ENCODE data around the gene MRM2.

Gene MRM2

GRCh38 chr7:2199956-2200583 is 41.9 kb downstream of the MRM2 start:
- Histone ChIP-seq H3K4me3 (ENCODE audit: low read depth, low read length) (no peak overlapping the region), H3K9me3 (ENCODE audit: severe bottlenecking) (peaks cover 3% of the 10 kb centered on the region), H3K36me3 (peaks cover 42% of the 10 kb centered on the region), H3K27me3 (ENCODE audit: insufficient read depth, low read depth, severe bottlenecking) (no peaks in the 10 kb centered on the region), H3K27ac (no peak overlapping the region)
- TF ChIP-seq CTCF (IDR thresholded peaks at IDR 0.05; ENCODE audit: low read depth, low read length), result no peak
- no peak for DNase-seq

DNA sequence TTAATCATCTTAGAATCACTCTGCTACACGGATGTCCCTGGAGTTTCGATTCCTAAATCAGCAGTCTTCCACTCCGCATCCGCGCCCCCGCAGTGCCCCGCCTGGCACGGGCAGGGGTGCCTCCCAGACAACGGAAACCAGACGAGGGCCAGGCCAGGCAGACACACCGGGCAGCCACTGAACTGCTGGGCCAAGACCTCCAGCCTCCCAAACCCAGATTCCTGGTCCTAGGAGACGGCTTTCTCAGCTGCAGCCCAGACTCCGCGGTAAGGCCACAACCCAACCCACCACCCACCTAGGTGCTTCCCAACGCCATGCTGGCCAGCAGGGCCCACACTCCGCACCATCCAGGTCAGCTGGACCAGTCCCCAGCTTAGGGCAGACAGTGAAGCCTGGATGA is 42.5 kb downstream of the MRM2 start:
- H3K4me3 ChIP-seq (ENCODE audit: low read depth, low read length), result no peak overlapping the region
- DNase-seq, result no peak
- no peak overlapping the region for H3K27ac ChIP-seq
- H3K36me3 ChIP-seq, result peaks cover 42% of the 10 kb centered on the region
- no peaks in the 10 kb centered on the region for H3K27me3 ChIP-seq (ENCODE audit: insufficient read depth, low read depth, severe bottlenecking)
- H3K9me3 ChIP-seq (ENCODE audit: severe bottlenecking), result peaks cover 4% of the 10 kb centered on the region
- no peak for TF ChIP-seq CTCF (IDR thresholded peaks at IDR 0.05; ENCODE audit: low read depth, low read length)

- Histone ChIP-seq H3K36me3 (peaks cover 40% of the 10 kb centered on the region), H3K27me3 (ENCODE audit: insufficient read depth, low read depth, severe bottlenecking) (no peaks in the 10 kb centered on the region), H3K27ac (no peak overlapping the region), H3K9me3 (ENCODE audit: severe bottlenecking) (peaks cover 4% of the 10 kb centered on the region), H3K4me3 (ENCODE audit: low read depth, low read length) (no peak overlapping the region)
- DNase-seq, result no peak
- no peak for TF ChIP-seq CTCF (IDR thresholded peaks at IDR 0.05; ENCODE audit: low read depth, low read length)
Measured at GRCh38 chr7:2198760-2199159, 43.2 kb downstream of the MRM2 start.

GRCh38 chr7:2198206-2198605 is 43.8 kb downstream of the MRM2 start:
- H3K4me3 ChIP-seq (ENCODE audit: low read depth, low read length), result no peak overlapping the region
- H3K27ac ChIP-seq, result no peak overlapping the region
- H3K36me3 ChIP-seq, result peaks cover 39% of the 10 kb centered on the region
- no peak for DNase-seq
- peaks cover 4% of the 10 kb centered on the region for H3K9me3 ChIP-seq (ENCODE audit: severe bottlenecking)
- TF ChIP-seq CTCF (IDR thresholded peaks at IDR 0.05; ENCODE audit: low read depth, low read length), result no peak
- H3K27me3 ChIP-seq (ENCODE audit: insufficient read depth, low read depth, severe bottlenecking), result no peaks in the 10 kb centered on the region

- no peak overlapping the region for H3K4me3 ChIP-seq (ENCODE audit: low read depth, low read length)
- TF ChIP-seq CTCF (IDR thresholded peaks at IDR 0.05; ENCODE audit: low read depth, low read length), result no peak
- DNase-seq, result no peak
- H3K27me3 ChIP-seq (ENCODE audit: insufficient read depth, low read depth, severe bottlenecking), result no peaks in the 10 kb centered on the region
- peaks cover 4% of the 10 kb centered on the region for H3K9me3 ChIP-seq (ENCODE audit: severe bottlenecking)
- H3K27ac ChIP-seq, result no peak overlapping the region
- peaks cover 40% of the 10 kb centered on the region for H3K36me3 ChIP-seq
Measured at GRCh38 chr7:2197436-2198155, 44.4 kb downstream of the MRM2 start.

Data from WERI-Rb-1 (cell line).